ENCODE data around the gene DTHD1.

The DTHD1 gene

GRCh38 chr4:36313703-36314102 lies 32.3 kb downstream of the DTHD1 start:
- no peak for DNase-seq (ENCODE audit: low spot score)

- DNase-seq (ENCODE audit: low spot score) = no peak
Observed at GRCh38 chr4:36316607-36317006, 35.2 kb downstream of the DTHD1 start.

GRCh38 chr4:36317721-36318120 lies 36.3 kb downstream of the DTHD1 start:
- DNase-seq (ENCODE audit: low spot score) = no peak

GRCh38 chr4:36320117-36320896 lies 38.9 kb downstream of the DTHD1 start:
- no peak for DNase-seq (ENCODE audit: low spot score)

GRCh38 chr4:36321176-36321575 lies 39.8 kb downstream of the DTHD1 start:
- DNase-seq (ENCODE audit: low spot score) = no peak

GRCh38 chr4:36322921-36323354 lies 41.5 kb downstream of the DTHD1 start:
- DNase-seq (ENCODE audit: low spot score) = no peak

GRCh38 chr4:36323816-36324419 lies 42.5 kb downstream of the DTHD1 start:
- DNase-seq (ENCODE audit: low spot score) = no peak

GRCh38 chr4:36324808-36325207 lies 43.4 kb downstream of the DTHD1 start:
- DNase-seq (ENCODE audit: low spot score) = no peak

- no peak for DNase-seq (ENCODE audit: low spot score)
Observed at GRCh38 chr4:36325499-36325898, 44.1 kb downstream of the DTHD1 start.

GRCh38 chr4:36325926-36326325 lies 44.5 kb downstream of the DTHD1 start:
- DNase-seq (ENCODE audit: low spot score) = no peak

GRCh38 chr4:36326476-36327029 lies 45.1 kb downstream of the DTHD1 start:
- DNase-seq (ENCODE audit: low spot score) = no peak

- DNase-seq (ENCODE audit: low spot score) = no peak
Observed at GRCh38 chr4:36327400-36327799, 46.0 kb downstream of the DTHD1 start.

- DNase-seq (ENCODE audit: low spot score) = no peak
Observed at GRCh38 chr4:36328130-36328529, 46.7 kb downstream of the DTHD1 start.

- DNase-seq (ENCODE audit: low spot score) = no peak
Observed at GRCh38 chr4:36329228-36329627, 47.8 kb downstream of the DTHD1 start.

- DNase-seq (ENCODE audit: low spot score) = no peak
Observed at GRCh38 chr4:36330796-36331195, 49.4 kb downstream of the DTHD1 start.

GRCh38 chr4:36332023-36332781 lies 50.8 kb downstream of the DTHD1 start:
- peak; percentile 97 for DNase-seq (ENCODE audit: low spot score)

GRCh38 chr4:36332782-36333131 lies 51.3 kb downstream of the DTHD1 start:
- DNase-seq (ENCODE audit: low spot score) = no peak

GRCh38 chr4:36333303-36333877 lies 52.0 kb downstream of the DTHD1 start:
- DNase-seq (ENCODE audit: low spot score) = no peak

GRCh38 chr4:36337665-36338185 lies 56.3 kb downstream of the DTHD1 start:
- DNase-seq (ENCODE audit: low spot score) = no peak

GRCh38 chr4:36338973-36339372 lies 57.6 kb downstream of the DTHD1 start:
- DNase-seq (ENCODE audit: low spot score) = no peak

GRCh38 chr4:36341936-36342335 lies 60.5 kb downstream of the DTHD1 start:
- DNase-seq (ENCODE audit: low spot score) = no peak

- DNase-seq (ENCODE audit: low spot score) = no peak
Observed at GRCh38 chr4:36343501-36344175, 62.2 kb downstream of the DTHD1 start.

Measured in globus pallidus (tissue), 1 donor.